Measurements from ENCODE around the gene RSL24D1.
"Not testable (repeated sequence)": the region's sequence is repeated elsewhere in the genome, so short reads cannot be mapped to it uniquely, and the experiment has no call there.

Gene RSL24D1

DNA sequence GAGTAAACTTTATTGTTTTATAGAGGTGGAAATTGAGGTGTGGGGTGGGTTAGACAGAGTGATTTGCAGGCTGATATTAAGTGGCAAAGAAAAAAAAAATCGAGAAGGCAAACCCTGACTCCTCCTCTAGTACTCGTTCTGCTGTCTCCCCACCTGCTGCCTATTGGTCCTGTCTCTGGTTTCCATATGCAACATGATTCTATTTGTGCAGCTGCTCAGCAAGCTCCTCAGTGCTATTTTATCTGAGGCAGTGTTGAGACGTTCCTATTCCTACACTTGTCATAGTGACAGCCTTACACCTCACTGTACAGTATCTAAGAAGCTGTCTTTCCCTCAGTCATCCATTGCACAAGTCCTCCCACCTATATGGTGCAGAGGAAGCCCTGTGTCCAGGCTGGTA, 45.1 kb downstream of the RSL24D1 start:
- no peaks in the 10 kb centered on the region for H3K9me3 ChIP-seq (ENCODE audit: insufficient read depth, low read depth, low read length)

DNA sequence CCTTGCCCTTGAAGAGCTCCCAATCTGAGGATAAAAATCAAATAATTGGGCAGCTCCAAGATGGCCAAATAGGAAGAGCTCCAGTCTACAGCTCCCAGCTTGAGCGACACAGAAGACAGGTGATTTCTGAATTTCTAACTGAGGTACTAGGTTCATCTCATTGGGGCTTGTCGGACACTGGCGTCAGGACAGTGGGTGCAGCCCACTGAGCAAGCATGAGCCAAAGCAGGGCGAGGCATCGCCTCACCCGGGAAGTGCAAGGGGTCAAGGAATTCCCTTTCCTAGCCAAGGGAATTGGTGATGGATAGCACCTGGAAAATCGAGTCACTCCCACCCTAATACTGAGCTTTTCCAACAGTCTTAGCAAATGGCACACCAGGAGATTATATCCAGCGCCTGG, 53.6 kb downstream of the RSL24D1 start:
- not testable (repeated sequence) for H3K79me2 ChIP-seq (ENCODE audit: insufficient read depth, low read length); H3K9me3 ChIP-seq (ENCODE audit: insufficient read depth, low read depth, low read length); H3K27me3 ChIP-seq (ENCODE audit: insufficient read depth, low read length, poor library complexity, severe bottlenecking); H3K4me2 ChIP-seq (ENCODE audit: low read depth, low read length, poor library complexity, severe bottlenecking); H3K4me3 ChIP-seq (ENCODE audit: low read length, poor library complexity, severe bottlenecking); H2AFZ ChIP-seq (ENCODE audit: low read length); H4K20me1 ChIP-seq (ENCODE audit: insufficient read depth, low read length, poor library complexity, severe bottlenecking); H3K4me1 ChIP-seq (ENCODE audit: insufficient read depth, low read length, poor library complexity, severe bottlenecking); H3K9me2 ChIP-seq (replicated peaks; ENCODE audit: low read depth, low read length); H3F3A ChIP-seq (ENCODE audit: low read depth); H3K36me3 ChIP-seq (ENCODE audit: insufficient read depth, low read length); H3K9ac ChIP-seq (ENCODE audit: low read depth, low read length, poor library complexity, severe bottlenecking)

More for the DNA sequence above, 45.1 kb downstream of the RSL24D1 start:
- Histone ChIP-seq H3K27me3 (ENCODE audit: insufficient read depth, low read length, poor library complexity, severe bottlenecking) (no peaks in the 10 kb centered on the region), H3K36me3 (ENCODE audit: insufficient read depth, low read length) (no peaks in the 10 kb centered on the region), H4K20me1 (ENCODE audit: insufficient read depth, low read length, poor library complexity, severe bottlenecking) (no peaks in the 10 kb centered on the region), H2AFZ (ENCODE audit: low read length) (no peak overlapping the region), H3F3A (ENCODE audit: low read depth) (no peaks in the 10 kb centered on the region), H3K9me2 (replicated peaks; ENCODE audit: low read depth, low read length) (no peaks in the 10 kb centered on the region), H3K79me2 (ENCODE audit: insufficient read depth, low read length) (no peaks in the 10 kb centered on the region), H3K9ac (ENCODE audit: low read depth, low read length, poor library complexity, severe bottlenecking) (no peak overlapping the region), H3K4me3 (ENCODE audit: low read length, poor library complexity, severe bottlenecking) (no peak overlapping the region), H3K4me2 (ENCODE audit: low read depth, low read length, poor library complexity, severe bottlenecking) (no peak overlapping the region), H3K4me1 (ENCODE audit: insufficient read depth, low read length, poor library complexity, severe bottlenecking) (no peaks in the 10 kb centered on the region)
- TF ChIP-seq, protein P1, sequence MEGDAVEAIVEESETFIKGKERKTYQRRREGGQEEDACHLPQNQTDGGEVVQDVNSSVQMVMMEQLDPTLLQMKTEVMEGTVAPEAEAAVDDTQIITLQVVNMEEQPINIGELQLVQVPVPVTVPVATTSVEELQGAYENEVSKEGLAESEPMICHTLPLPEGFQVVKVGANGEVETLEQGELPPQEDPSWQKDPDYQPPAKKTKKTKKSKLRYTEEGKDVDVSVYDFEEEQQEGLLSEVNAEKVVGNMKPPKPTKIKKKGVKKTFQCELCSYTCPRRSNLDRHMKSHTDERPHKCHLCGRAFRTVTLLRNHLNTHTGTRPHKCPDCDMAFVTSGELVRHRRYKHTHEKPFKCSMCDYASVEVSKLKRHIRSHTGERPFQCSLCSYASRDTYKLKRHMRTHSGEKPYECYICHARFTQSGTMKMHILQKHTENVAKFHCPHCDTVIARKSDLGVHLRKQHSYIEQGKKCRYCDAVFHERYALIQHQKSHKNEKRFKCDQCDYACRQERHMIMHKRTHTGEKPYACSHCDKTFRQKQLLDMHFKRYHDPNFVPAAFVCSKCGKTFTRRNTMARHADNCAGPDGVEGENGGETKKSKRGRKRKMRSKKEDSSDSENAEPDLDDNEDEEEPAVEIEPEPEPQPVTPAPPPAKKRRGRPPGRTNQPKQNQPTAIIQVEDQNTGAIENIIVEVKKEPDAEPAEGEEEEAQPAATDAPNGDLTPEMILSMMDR (conservative IDR thresholded peaks at IDR 0.05; ENCODE audit: low read length) = no peak
- TF ChIP-seq EZH2phosphoT487 (IDR thresholded peaks at IDR 0.05; ENCODE audit: borderline replicate concordance) = no peak

DNA sequence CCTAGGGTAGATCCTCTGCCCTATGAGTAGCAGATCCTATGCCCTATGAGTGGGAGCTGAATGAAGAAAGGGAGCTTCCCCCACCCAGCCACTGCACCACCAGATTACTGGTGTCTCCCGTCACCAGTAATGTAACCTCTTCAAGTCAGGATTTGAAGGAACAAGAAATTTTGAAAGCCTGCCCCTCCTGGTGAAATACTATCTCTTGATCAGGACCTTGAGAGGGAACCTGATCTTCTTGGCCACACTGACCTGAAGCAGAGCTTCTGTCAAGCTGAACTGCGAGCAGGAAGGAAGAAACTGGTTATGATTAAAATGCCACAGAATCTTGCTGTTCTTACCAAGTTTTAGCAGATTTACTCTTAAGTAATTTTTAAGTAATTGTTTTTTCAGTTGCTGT, 62.8 kb downstream of the RSL24D1 start:
- no peaks in the 10 kb centered on the region for H3K27me3 ChIP-seq (ENCODE audit: insufficient read depth, low read length, poor library complexity, severe bottlenecking)
- H3K4me1 ChIP-seq (ENCODE audit: insufficient read depth, low read length, poor library complexity, severe bottlenecking) = no peaks in the 10 kb centered on the region
- H3K4me2 ChIP-seq (ENCODE audit: low read depth, low read length, poor library complexity, severe bottlenecking) = no peak overlapping the region
- H3K36me3 ChIP-seq (ENCODE audit: insufficient read depth, low read length) = no peaks in the 10 kb centered on the region
- no peaks in the 10 kb centered on the region for H3F3A ChIP-seq (ENCODE audit: low read depth)
- no peak overlapping the region for H2AFZ ChIP-seq (ENCODE audit: low read length)
- peaks cover 27% of the 10 kb centered on the region; the same call in 1 of the 2 replicates for H3K9me3 ChIP-seq (ENCODE audit: insufficient read depth, low read depth, low read length)
- no peaks in the 10 kb centered on the region for H3K9me2 ChIP-seq (replicated peaks; ENCODE audit: low read depth, low read length)
- no peaks in the 10 kb centered on the region for H4K20me1 ChIP-seq (ENCODE audit: insufficient read depth, low read length, poor library complexity, severe bottlenecking)
- H3K4me3 ChIP-seq (ENCODE audit: low read length, poor library complexity, severe bottlenecking) = no peak overlapping the region
- TF ChIP-seq EZH2phosphoT487 (IDR thresholded peaks at IDR 0.05; ENCODE audit: borderline replicate concordance) = no peak
- TF ChIP-seq, protein P1 (conservative IDR thresholded peaks at IDR 0.05; ENCODE audit: low read length) = no peak
- no peak overlapping the region for H3K9ac ChIP-seq (ENCODE audit: low read depth, low read length, poor library complexity, severe bottlenecking)
- H3K79me2 ChIP-seq (ENCODE audit: insufficient read depth, low read length) = no peaks in the 10 kb centered on the region

DNA sequence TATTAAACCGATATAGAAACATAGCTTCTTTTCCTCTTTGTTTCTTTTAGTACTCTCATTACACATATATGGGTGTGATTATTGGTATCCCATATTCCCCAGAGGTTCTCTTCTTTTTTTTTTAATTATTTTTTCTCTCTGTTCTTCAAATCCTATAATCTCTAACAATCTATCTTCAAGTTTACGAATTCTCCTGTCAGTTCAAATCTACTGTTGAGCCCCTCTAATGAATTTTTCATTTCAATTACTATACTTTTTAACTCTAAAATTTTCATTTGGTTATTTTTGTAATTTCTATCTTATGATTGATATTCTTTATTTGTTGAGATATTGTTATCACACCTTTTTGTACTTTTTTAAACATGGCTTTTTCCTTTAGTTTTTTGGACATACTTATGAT, 64.1 kb downstream of the RSL24D1 start:
- no peak overlapping the region for H3K4me3 ChIP-seq (ENCODE audit: low read length, poor library complexity, severe bottlenecking)
- no peak overlapping the region for H3K4me2 ChIP-seq (ENCODE audit: low read depth, low read length, poor library complexity, severe bottlenecking)
- H3K4me1 ChIP-seq (ENCODE audit: insufficient read depth, low read length, poor library complexity, severe bottlenecking) = no peaks in the 10 kb centered on the region
- H3F3A ChIP-seq (ENCODE audit: low read depth) = no peaks in the 10 kb centered on the region
- no peak overlapping the region for H2AFZ ChIP-seq (ENCODE audit: low read length)
- no peaks in the 10 kb centered on the region for H3K79me2 ChIP-seq (ENCODE audit: insufficient read depth, low read length)
- no peak for TF ChIP-seq EZH2phosphoT487 (IDR thresholded peaks at IDR 0.05; ENCODE audit: borderline replicate concordance)
- TF ChIP-seq, protein P1 (conservative IDR thresholded peaks at IDR 0.05; ENCODE audit: low read length) = no peak
- no peaks in the 10 kb centered on the region for H3K36me3 ChIP-seq (ENCODE audit: insufficient read depth, low read length)
- no peaks in the 10 kb centered on the region for H3K27me3 ChIP-seq (ENCODE audit: insufficient read depth, low read length, poor library complexity, severe bottlenecking)
- H4K20me1 ChIP-seq (ENCODE audit: insufficient read depth, low read length, poor library complexity, severe bottlenecking) = no peaks in the 10 kb centered on the region
- peaks cover 27% of the 10 kb centered on the region; the same call in 1 of the 2 replicates for H3K9me3 ChIP-seq (ENCODE audit: insufficient read depth, low read depth, low read length)
- no peaks in the 10 kb centered on the region for H3K9me2 ChIP-seq (replicated peaks; ENCODE audit: low read depth, low read length)
- H3K9ac ChIP-seq (ENCODE audit: low read depth, low read length, poor library complexity, severe bottlenecking) = no peak overlapping the region

All from Loucy (cell line).